IgD-negative memory B cell (primary cell): Measurements from ENCODE around the gene DENND4A. TPM values are rescaled to one million over a fixed set of nuclear protein-coding genes. Genes with fewer than 3 reads are reported as not detected.
A peak's percentile ranks its signal among the peaks of the same experiment; 100 is the strongest.

Experiments used
- H3K27ac Mint-ChIP-seq, 3 donors: one replicate each; pipeline ENCODE4 v1.8.0; 2020 to 2022; ENCODE audit warnings: mild to moderate bottlenecking in 3 of 3, mixed read lengths in 3 of 3, moderate library complexity in 1 of 3
- H3K27me3 Mint-ChIP-seq: one replicate; pipeline ENCODE4 v1.8.0; 2021; ENCODE audit warnings: mixed read lengths
- H3K36me3 Mint-ChIP-seq: one replicate; pipeline ENCODE4 v1.8.0; 2020; ENCODE audit warnings: mild to moderate bottlenecking, mixed read lengths
- H3K4me1 Mint-ChIP-seq, 3 donors: one replicate each; pipeline ENCODE4 v1.8.0; 2020 to 2022; ENCODE audit warnings: mixed read lengths in 3 of 3, mild to moderate bottlenecking in 1 of 3
- H3K4me3 Mint-ChIP-seq, 4 donors: one replicate each; pipeline ENCODE4 v1.8.0; 2020 to 2022; ENCODE audit warnings: mild to moderate bottlenecking in 4 of 4, mixed read lengths in 4 of 4, moderate library complexity in 3 of 4
- H3K9me3 Mint-ChIP-seq, 3 donors: one replicate each; pipeline ENCODE4 v1.8.0; 2020 to 2021; ENCODE audit warnings: mixed read lengths in 3 of 3, mild to moderate bottlenecking in 1 of 3
- polyA plus RNA-seq: library from polyadenylated mRNA; unstranded; fragments of 300-500 nt; fragmentation: Illumina TruSeq; gene quantifications from one replicate; pipeline ENCODE4 v1.2.3, GENCODE V29; 2021

Gene DENND4A
- polyA plus RNA-seq, 1 donor from 2014 or later: 24.7 TPM

GRCh38 chr15:65806397-65806796 is 14.3 kb upstream of the DENND4A start:
- H3K4me1 Mint-ChIP-seq: peaks cover 32 to 39% (median 37%) of the 10 kb centered on the region in 3 donors
- peak overlapping the region; percentile 44 to 58 (median 52) for H3K4me3 Mint-ChIP-seq
- H3K27ac Mint-ChIP-seq: peak overlapping the region in 2 of 3 donors; percentile 87 to 93
- no peaks in the 10 kb centered on the region for H3K27me3 Mint-ChIP-seq
- peaks cover 3% of the 10 kb centered on the region for H3K36me3 Mint-ChIP-seq
- no peaks in the 10 kb centered on the region for H3K9me3 Mint-ChIP-seq

GRCh38 chr15:65805019-65805745 is 13.1 kb upstream of the DENND4A start:
- H3K4me1 Mint-ChIP-seq: peaks cover 35 to 38% (median 36%) of the 10 kb centered on the region in 3 donors
- peak overlapping the region in 1 of 4 donors; percentile 47 for H3K4me3 Mint-ChIP-seq
- no peaks in the 10 kb centered on the region for H3K9me3 Mint-ChIP-seq
- no peaks in the 10 kb centered on the region for H3K27me3 Mint-ChIP-seq
- peaks cover 3% of the 10 kb centered on the region for H3K36me3 Mint-ChIP-seq
- H3K27ac Mint-ChIP-seq: peak overlapping the region in 2 of 3 donors; percentile 16 to 93

- Mint-ChIP-seq H3K27ac (no peak overlapping the region), H3K4me1 (peaks cover 32% of the 10 kb centered on the region in 3 donors), H3K36me3 (peaks cover 3% of the 10 kb centered on the region), H3K27me3 (no peaks in the 10 kb centered on the region), H3K9me3 (no peaks in the 10 kb centered on the region), H3K4me3 (peak overlapping the region in 2 of 4 donors; percentile 18 to 21)
These were observed 12.3 kb upstream of the DENND4A start for GRCh38 chr15:65804252-65804931.

- H3K4me3 Mint-ChIP-seq: no peak overlapping the region
- H3K36me3 Mint-ChIP-seq: peaks cover 4% of the 10 kb centered on the region
- peaks cover 27 to 34% (median 29%) of the 10 kb centered on the region in 3 donors for H3K4me1 Mint-ChIP-seq
- no peaks in the 10 kb centered on the region for H3K27me3 Mint-ChIP-seq
- no peak overlapping the region for H3K27ac Mint-ChIP-seq
- no peaks in the 10 kb centered on the region for H3K9me3 Mint-ChIP-seq
These were observed 9.2 kb upstream of the DENND4A start for GRCh38 chr15:65801229-65801805.

- no peaks in the 10 kb centered on the region for H3K9me3 Mint-ChIP-seq
- H3K36me3 Mint-ChIP-seq: peaks cover 4% of the 10 kb centered on the region
- no peaks in the 10 kb centered on the region for H3K27me3 Mint-ChIP-seq
- peak overlapping the region in 2 of 3 donors; percentile 4 to 11 for H3K27ac Mint-ChIP-seq
- H3K4me3 Mint-ChIP-seq: peak overlapping the region in 2 of 4 donors; percentile 1 to 20
- peaks cover 14 to 34% (median 27%) of the 10 kb centered on the region in 3 donors for H3K4me1 Mint-ChIP-seq
These were observed 4.6 kb upstream of the DENND4A start for GRCh38 chr15:65796610-65797078.

- Mint-ChIP-seq H3K4me3 (no peak overlapping the region), H3K4me1 (peaks cover 14 to 28% (median 24%) of the 10 kb centered on the region in 3 donors), H3K27ac (peak overlapping the region in 1 of 3 donors; percentile 11)
These were observed 3.6 kb upstream of the DENND4A start for GRCh38 chr15:65795663-65796216.

GRCh38 chr15:65793818-65794104 is 1.7 kb upstream of the DENND4A start:
- Mint-ChIP-seq H3K9me3 (no peaks in the 10 kb centered on the region), H3K36me3 (peaks cover 4% of the 10 kb centered on the region), H3K4me1 (peaks cover 24 to 36% (median 35%) of the 10 kb centered on the region in 3 donors), H3K27ac (peak overlapping the region in 2 of 3 donors; percentile 64 to 65), H3K4me3 (peak overlapping the region; percentile 46 to 72 (median 66)), H3K27me3 (no peaks in the 10 kb centered on the region)

More at GRCh38 chr15:65795663-65796216, 3.6 kb upstream of the DENND4A start:
- H3K36me3 Mint-ChIP-seq: peaks cover 4% of the 10 kb centered on the region
- no peaks in the 10 kb centered on the region for H3K27me3 Mint-ChIP-seq
- H3K9me3 Mint-ChIP-seq: no peaks in the 10 kb centered on the region

GRCh38 chr15:65792988-65793817 is 1.1 kb upstream of the DENND4A start:
- peak overlapping the region; percentile 98 to 99 (median 99) for H3K27ac Mint-ChIP-seq
- H3K36me3 Mint-ChIP-seq: peaks cover 7% of the 10 kb centered on the region
- peaks cover 24 to 39% (median 38%) of the 10 kb centered on the region in 3 donors for H3K4me1 Mint-ChIP-seq
- no peaks in the 10 kb centered on the region for H3K9me3 Mint-ChIP-seq
- H3K4me3 Mint-ChIP-seq: peak overlapping the region; percentile 92 to 97 (median 94)
- no peaks in the 10 kb centered on the region for H3K27me3 Mint-ChIP-seq

GRCh38 chr15:65791335-65792137 is 557 bp downstream of the DENND4A start:
- peak overlapping the region; percentile 92 to 97 (median 94) for H3K4me3 Mint-ChIP-seq
- H3K27ac Mint-ChIP-seq: peak overlapping the region; percentile 98 to 99 (median 98)
- H3K9me3 Mint-ChIP-seq: no peaks in the 10 kb centered on the region
- H3K27me3 Mint-ChIP-seq: no peaks in the 10 kb centered on the region
- peaks cover 32 to 46% (median 42%) of the 10 kb centered on the region in 3 donors for H3K4me1 Mint-ChIP-seq
- H3K36me3 Mint-ChIP-seq: peaks cover 8% of the 10 kb centered on the region

GRCh38 chr15:65790694-65791334 is 1.3 kb downstream of the DENND4A start:
- H3K9me3 Mint-ChIP-seq: no peaks in the 10 kb centered on the region
- peak overlapping the region; percentile 92 to 97 (median 94) for H3K4me3 Mint-ChIP-seq
- H3K36me3 Mint-ChIP-seq: peaks cover 8% of the 10 kb centered on the region
- peak overlapping the region; percentile 98 to 99 (median 98) for H3K27ac Mint-ChIP-seq
- peaks cover 26 to 43% (median 37%) of the 10 kb centered on the region in 3 donors for H3K4me1 Mint-ChIP-seq
- H3K27me3 Mint-ChIP-seq: no peaks in the 10 kb centered on the region

GRCh38 chr15:65789759-65790425 is 2.2 kb downstream of the DENND4A start:
- peaks cover 26 to 41% (median 39%) of the 10 kb centered on the region in 3 donors for H3K4me1 Mint-ChIP-seq
- no peaks in the 10 kb centered on the region for H3K27me3 Mint-ChIP-seq
- peak overlapping the region; percentile 92 to 97 (median 94) for H3K4me3 Mint-ChIP-seq
- peak overlapping the region; percentile 86 to 99 (median 98) for H3K27ac Mint-ChIP-seq
- no peaks in the 10 kb centered on the region for H3K9me3 Mint-ChIP-seq
- H3K36me3 Mint-ChIP-seq: peaks cover 7% of the 10 kb centered on the region

GRCh38 chr15:65789105-65789504 is 3.0 kb downstream of the DENND4A start:
- Mint-ChIP-seq H3K27me3 (no peaks in the 10 kb centered on the region), H3K4me3 (peak overlapping the region; percentile 92 to 97 (median 94)), H3K4me1 (peaks cover 26 to 38% (median 34%) of the 10 kb centered on the region in 3 donors), H3K27ac (peak overlapping the region; percentile 16 to 99 (median 98)), H3K36me3 (peaks cover 5% of the 10 kb centered on the region), H3K9me3 (no peaks in the 10 kb centered on the region)
